Testis (tissue), 2 donors: ENCODE measurements around the gene INSR.

ENCODE experiments used
- CTCF ChIP-seq, 3 experiments: fragments of 450-650 bp in 2 of 3; fragments of 200-600 bp in 1 of 3; sonication (generic) in 1 of 3; IDR thresholded peaks; one replicate each; pipeline ENCODE4 v1.5.1; 2016 to 2019; ENCODE audit warnings: antibody characterized with exemption in 3 of 3, mild to moderate bottlenecking in 2 of 3, moderate library complexity in 1 of 3
- POLR2A ChIP-seq: fragments of 450-650 bp; IDR thresholded peaks from one replicate; pipeline ENCODE4 v1.6.1; 2017; ENCODE audit warnings: antibody characterized with exemption, mild to moderate bottlenecking, moderate library complexity

GRCh38 chr19:7199613-7200533 is 94.3 kb downstream of the INSR start:
- TF ChIP-seq CTCF (IDR thresholded peaks at IDR 0.05): no peak
- TF ChIP-seq POLR2A: no peak
